Psoas muscle (tissue), 8 donors: ENCODE measurements around the gene INSM1. TPM values are rescaled to one million over a fixed set of nuclear protein-coding genes. Genes with fewer than 3 reads are reported as not detected.

Experiments
- ATAC-seq, 4 donors: fragments of 200-7000 bp; cut with Tn5 transposase; one replicate each; pipeline ENCODE4 v1.9.1; 2020; ENCODE audit warnings: moderate library complexity in 3 of 4, mild to moderate bottlenecking in 2 of 4
- DNase-seq, 2 donors: peaks; one replicate each; pipeline ENCODE4 v3.0.0-alpha.2; 2020
- H3K27ac ChIP-seq: fragments of 200-600 bp; one replicate; pipeline ENCODE4 v1.8.0; 2022
- H3K27me3 ChIP-seq, 3 donors: fragments of 200-600 bp in 1 of 3; one replicate each; pipeline versions ENCODE4 v1.6.1 to v1.8.0; 2013 to 2022; ENCODE audit warnings: low read length in 2 of 3, mild to moderate bottlenecking in 2 of 3, moderate library complexity in 1 of 3; ENCODE audit not compliant: insufficient read depth in 3 of 3
- H3K36me3 ChIP-seq, 2 donors: fragments of 200-600 bp in 1 of 2; one replicate each; pipeline versions ENCODE4 v1.6.1 to v1.8.0; 2013 to 2022; ENCODE audit warnings: low read depth in 1 of 2, mild to moderate bottlenecking in 1 of 2, moderate library complexity in 1 of 2; ENCODE audit not compliant: insufficient read depth in 1 of 2
- H3K4me1 ChIP-seq: fragments of 200-600 bp; one replicate; pipeline ENCODE4 v1.8.0; 2022
- H3K4me3 ChIP-seq: fragments of 200-600 bp; one replicate; pipeline ENCODE4 v1.8.0; 2022; ENCODE audit warnings: mild to moderate bottlenecking
- H3K9me3 ChIP-seq: fragments of 200-600 bp; one replicate; pipeline ENCODE4 v1.8.0; 2022
- CTCF ChIP-seq: fragments of 200-600 bp; IDR thresholded peaks from one replicate; pipeline ENCODE4 v1.8.0; 2022; ENCODE audit warnings: antibody characterized with exemption
- WGBS, 3 donors: extraction: QIAGEN DNeasy Blood & Tissue Kit; methylation state at CpG; one replicate each; pipeline versions ENCODE4 v1.1.6 to v1.1.7; 2013; 5-methylcytosine and 5-hydroxymethylcytosine counted together
- intact Hi-C, 2 donors: fragments of 100-400 bp; cut with DNase I; formaldehyde crosslinking; loops; one replicate each; pipeline versions ENCODE4 v1.11.0 to v1.14.2; 2022
- polyA plus RNA-seq, 3 donors: library from polyadenylated mRNA; stranded (reverse); fragments of 200-250 nt; gene quantifications; one replicate each; pipeline ENCODE4 v1.2.3, GENCODE V29; 2013
- total RNA-seq, 4 donors: library from RNA; stranded (reverse); fragmentation: NEBNext Ultra II Directional in 2 of 4; extraction: Animal tissue kit (Norgen Biotek cat#: 25700) in 2 of 4; gene quantifications; one replicate each; pipeline versions ENCODE4 v1.2.1 to v1.2.4, GENCODE V29; 2021 to 2023
- donor health status: healthy with polysubstance abuse.
- donor health status: DM: no; HTN: no; CAD: no; lungs with moderate emphysema.
- donor health status: Bipolar disorder and iron deficiency.
- donor health status: healthy.
- donor health status: DM: yes; HTN: yes; CAD: no.
- donor health status: DM: no; HTN: no; CAD: no.
- donor health status: DM: no; HTN: no; CAD: no.
- donor health status: DM: yes; HTN: yes; CAD: no.

INSM1 gene
- total and polyA plus RNA-seq, 7 donors = 0.08 TPM; not detected in 6

- Histone ChIP-seq H3K9me3 (no peaks in the 10 kb centered on the region), H3K36me3 (peaks cover 0 to 24% of the 10 kb centered on the region in 2 donors), H3K4me3 (no peak overlapping the region), H3K27me3 (no peaks in the 10 kb centered on the region), H3K27ac (no peak overlapping the region), H3K4me1 (no peaks in the 10 kb centered on the region)
- no peak for TF ChIP-seq CTCF
- intact Hi-C loops = no loop called here
- 70 to 71% (median 71%) methylated on average over 9 of the region's 9 CpGs for WGBS, 3 donors
- ATAC-seq (peak in 2 of 4 donors; percentile 13 to 33), DNase-seq (no peak)
Measured at GRCh38 chr20:20386192-20386591, 18.3 kb downstream of the INSM1 start.

- DNase-seq (no peak), ATAC-seq (no peak)
- intact Hi-C loops = no loop called here
- TF ChIP-seq CTCF = no peak
- no peak overlapping the region for H3K27ac ChIP-seq
- no peak overlapping the region for H3K4me3 ChIP-seq
- H3K27me3 ChIP-seq = no peaks in the 10 kb centered on the region
- H3K36me3 ChIP-seq = peaks cover 5 to 66% of the 10 kb centered on the region in 2 donors
- H3K4me1 ChIP-seq = no peaks in the 10 kb centered on the region
- H3K9me3 ChIP-seq = no peaks in the 10 kb centered on the region
- WGBS, 3 donors = 93 to 96% (median 95%) methylated on average over 9 of the region's 9 CpGs
Measured at GRCh38 chr20:20390393-20390792, 22.5 kb downstream of the INSM1 start.

- no peak overlapping the region for H3K27ac ChIP-seq
- H3K9me3 ChIP-seq = no peaks in the 10 kb centered on the region
- peaks cover 5 to 73% of the 10 kb centered on the region in 2 donors for H3K36me3 ChIP-seq
- H3K4me3 ChIP-seq = no peak overlapping the region
- ATAC-seq (no peak), DNase-seq (no peak)
- 89 to 91% (median 90%) methylated on average over 4 of the region's 4 CpGs for WGBS, 3 donors
- no peaks in the 10 kb centered on the region for H3K4me1 ChIP-seq
- intact Hi-C loops = no loop called here
- no peaks in the 10 kb centered on the region for H3K27me3 ChIP-seq
- TF ChIP-seq CTCF = no peak
Measured at GRCh38 chr20:20391115-20391514, 23.2 kb downstream of the INSM1 start.

GRCh38 chr20:20391766-20392165, 23.9 kb downstream of the INSM1 start:
- Histone ChIP-seq H3K27ac (no peak overlapping the region), H3K36me3 (peaks cover 5 to 80% of the 10 kb centered on the region in 2 donors), H3K9me3 (no peaks in the 10 kb centered on the region), H3K4me1 (no peaks in the 10 kb centered on the region), H3K27me3 (no peaks in the 10 kb centered on the region), H3K4me3 (no peak overlapping the region)
- DNase-seq (no peak), ATAC-seq (no peak)
- WGBS, 3 donors = 93% methylated on average over 13 of the region's 13 CpGs
- TF ChIP-seq CTCF = no peak
- intact Hi-C loops = no loop called here
